H4 (cell line): ENCODE results near the gene CACNA1E. TPM values are rescaled to one million over a fixed set of nuclear protein-coding genes. Genes with fewer than 3 reads are reported as not detected.

Source experiments
- DNase-seq: peaks from one replicate; pipeline ENCODE4 v3.0.0-alpha.2; 2015; ENCODE audit warnings: low spot score
- total RNA-seq: library from RNA; depleted of rRNA; stranded (reverse); fragments of >200 nt; shearing (Covaris generic); gene quantifications from 2 replicates; pipeline ENCODE4 v1.2.3, GENCODE V29; 2014

Gene CACNA1E
- total RNA-seq, 1 experiment from 2014 or later = 0.10 TPM

DNA sequence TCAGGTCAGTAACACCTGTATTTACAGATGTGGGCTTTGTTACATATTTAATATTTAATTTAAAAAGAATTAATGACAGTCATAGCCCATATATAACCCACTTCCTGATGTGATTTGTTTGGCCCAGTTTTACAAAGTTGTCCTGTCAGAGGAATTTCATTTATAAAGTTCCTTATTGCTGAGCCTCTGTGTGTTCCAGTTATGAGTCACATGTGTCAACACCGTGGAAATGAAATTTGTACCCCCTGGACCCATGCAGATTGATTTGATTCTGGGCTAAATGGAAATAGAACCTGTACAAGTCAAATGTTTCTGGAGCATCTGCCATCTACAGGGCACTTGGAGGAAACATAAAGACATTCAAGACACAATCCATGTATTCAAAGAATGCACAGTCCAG lies 149.2 kb downstream of the CACNA1E start:
- no peak for DNase-seq

- DNase-seq = no peak
Observed at GRCh38 chr1:181632960-181633359, 149.6 kb downstream of the CACNA1E start.

DNA sequence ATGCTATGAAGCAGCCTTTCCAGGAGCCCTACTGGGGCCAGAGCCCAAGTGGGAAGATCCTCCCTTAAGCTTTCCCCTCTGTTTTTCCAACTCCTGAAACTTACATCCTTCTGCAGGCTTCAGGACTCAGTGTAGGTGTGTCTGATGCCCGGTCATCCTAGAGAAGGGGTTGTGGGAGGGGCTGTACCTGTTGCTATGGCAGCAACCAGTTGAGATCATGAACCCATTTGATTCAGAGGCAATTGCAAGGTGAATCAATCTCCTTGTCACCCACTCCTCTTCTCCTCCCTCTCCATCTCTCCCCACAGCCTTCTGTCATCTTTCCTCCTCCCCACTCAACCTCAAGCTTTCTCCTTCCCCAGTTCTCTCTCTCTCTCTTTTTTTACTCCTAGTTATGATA lies 151.8 kb downstream of the CACNA1E start:
- no peak for DNase-seq

GRCh38 chr1:181637998-181638397 lies 154.7 kb downstream of the CACNA1E start:
- no peak for DNase-seq

DNA sequence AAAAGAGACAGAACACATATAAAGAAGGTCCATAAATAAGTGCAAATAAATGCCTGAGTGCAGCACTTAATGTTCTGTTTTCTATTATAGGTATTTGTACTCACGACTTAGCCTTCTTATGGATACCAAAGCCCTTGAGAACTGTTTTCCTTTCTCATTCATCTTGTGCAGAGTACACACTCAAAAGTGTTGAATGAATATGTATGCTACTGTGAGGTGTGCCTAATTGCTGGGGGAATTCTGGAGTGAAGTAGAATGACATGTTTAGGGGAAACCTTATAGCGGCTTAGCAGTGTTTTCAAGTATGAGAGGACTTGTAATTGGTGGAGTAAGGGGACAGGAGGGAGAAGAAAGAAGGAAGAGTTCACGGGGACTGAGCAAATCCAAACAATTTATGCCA lies 157.6 kb downstream of the CACNA1E start:
- DNase-seq = no peak

DNA sequence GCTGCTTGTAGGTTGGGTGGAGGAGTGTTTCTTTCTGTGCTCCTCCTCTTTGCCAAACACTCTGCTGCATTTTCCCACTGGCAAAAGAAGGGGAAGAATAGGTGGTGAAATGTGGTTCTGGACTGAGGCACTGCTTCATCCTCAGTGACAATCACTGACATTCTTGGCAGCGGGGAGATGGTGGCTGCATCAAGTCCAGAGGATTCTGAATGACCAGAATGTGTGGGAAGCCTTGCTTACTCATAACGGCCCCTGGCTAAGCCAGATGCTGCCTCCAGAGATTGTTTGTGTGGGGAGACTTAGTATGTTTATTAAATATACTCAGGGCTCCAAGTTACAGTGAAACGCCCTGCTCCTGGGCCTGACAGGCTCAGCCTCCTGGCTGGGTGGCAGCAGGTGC lies 160.3 kb downstream of the CACNA1E start:
- no peak for DNase-seq

GRCh38 chr1:181645171-181645570 lies 161.9 kb downstream of the CACNA1E start:
- DNase-seq = no peak

GRCh38 chr1:181646710-181647109 lies 163.4 kb downstream of the CACNA1E start:
- no peak for DNase-seq

- no peak for DNase-seq
Observed at GRCh38 chr1:181647314-181648035, 164.2 kb downstream of the CACNA1E start.

DNA sequence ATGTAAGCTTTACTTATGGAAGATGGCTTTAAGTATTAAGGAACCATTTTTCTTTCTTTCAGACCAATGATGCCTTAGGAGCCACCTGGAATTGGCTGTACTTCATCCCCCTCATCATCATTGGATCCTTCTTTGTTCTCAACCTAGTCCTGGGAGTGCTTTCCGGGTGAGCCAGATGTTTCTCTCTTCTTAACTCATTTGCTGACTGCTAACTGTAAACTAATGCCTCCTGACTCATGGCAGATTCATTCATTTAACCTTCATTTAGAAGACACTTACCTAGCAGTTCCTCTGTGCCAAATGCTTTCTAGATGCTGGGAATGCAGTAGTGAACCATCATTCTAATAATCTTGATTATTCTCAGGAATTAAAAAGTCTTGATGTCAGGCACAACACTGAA lies 168.0 kb downstream of the CACNA1E start:
- no peak for DNase-seq

DNA sequence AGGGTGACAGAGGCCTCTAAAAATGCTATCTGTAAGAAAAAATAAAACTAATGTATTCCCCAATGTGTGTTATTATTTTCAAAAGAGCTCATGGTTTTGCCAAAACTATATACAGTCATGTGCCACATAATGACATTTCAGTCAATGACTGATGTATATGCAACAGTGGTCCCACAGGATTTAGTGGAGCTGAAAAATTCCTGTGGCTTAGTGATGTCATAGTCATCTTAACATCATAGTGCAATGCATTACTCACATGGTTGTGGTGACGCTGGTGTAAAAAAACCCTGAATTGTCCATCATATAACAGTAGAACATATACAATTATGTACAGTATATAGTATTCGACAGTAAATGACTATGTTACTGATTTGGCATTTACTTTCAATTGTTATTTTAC lies 172.4 kb downstream of the CACNA1E start:
- DNase-seq = no peak

GRCh38 chr1:181656491-181656890 lies 173.2 kb downstream of the CACNA1E start:
- no peak for DNase-seq

DNA sequence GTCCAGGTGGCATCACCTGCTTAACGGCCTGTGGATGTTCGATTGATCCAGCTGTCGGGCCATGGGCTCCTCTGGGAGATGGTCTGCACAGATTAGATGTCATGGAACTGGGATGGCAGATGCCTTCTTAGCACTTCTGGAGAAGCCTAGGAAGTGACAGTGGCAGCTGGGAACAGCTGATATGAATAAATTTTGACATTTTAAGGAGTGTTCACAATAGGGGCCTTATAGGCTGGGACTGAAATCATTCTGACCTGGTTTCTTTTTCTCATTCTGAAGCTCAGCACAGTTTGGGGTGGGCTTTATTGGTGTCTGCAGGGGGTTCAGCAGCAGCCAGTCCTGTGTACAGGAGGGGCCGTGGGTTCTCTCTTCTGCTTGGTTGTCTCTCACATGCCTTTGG lies 175.3 kb downstream of the CACNA1E start:
- no peak for DNase-seq

- no peak for DNase-seq
Observed at GRCh38 chr1:181659321-181659957, 176.1 kb downstream of the CACNA1E start.

DNA sequence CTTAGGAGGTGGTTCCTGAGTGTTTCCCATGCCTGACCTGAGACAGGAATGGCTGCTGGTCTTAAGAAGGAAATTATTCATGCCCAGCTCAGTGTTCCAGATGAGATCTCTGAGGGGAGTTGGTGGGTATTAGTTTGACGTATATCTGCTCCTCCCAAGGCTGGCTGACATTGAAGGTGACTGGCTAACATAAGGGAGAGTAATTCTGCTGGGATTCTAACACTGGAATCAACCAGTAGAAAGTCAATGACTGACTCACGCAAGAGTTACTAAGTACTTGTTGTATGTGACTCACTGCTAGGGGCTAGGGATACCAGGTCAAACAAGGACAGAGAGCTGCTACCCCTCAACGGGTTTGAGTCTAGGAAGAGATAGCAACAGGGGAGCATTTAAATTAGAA lies 177.3 kb downstream of the CACNA1E start:
- DNase-seq = no peak

GRCh38 chr1:181661569-181661968 lies 178.3 kb downstream of the CACNA1E start:
- no peak for DNase-seq

GRCh38 chr1:181662606-181663005 lies 179.3 kb downstream of the CACNA1E start:
- no peak for DNase-seq

- no peak for DNase-seq
Observed at GRCh38 chr1:181664543-181664942, 181.2 kb downstream of the CACNA1E start.

DNA sequence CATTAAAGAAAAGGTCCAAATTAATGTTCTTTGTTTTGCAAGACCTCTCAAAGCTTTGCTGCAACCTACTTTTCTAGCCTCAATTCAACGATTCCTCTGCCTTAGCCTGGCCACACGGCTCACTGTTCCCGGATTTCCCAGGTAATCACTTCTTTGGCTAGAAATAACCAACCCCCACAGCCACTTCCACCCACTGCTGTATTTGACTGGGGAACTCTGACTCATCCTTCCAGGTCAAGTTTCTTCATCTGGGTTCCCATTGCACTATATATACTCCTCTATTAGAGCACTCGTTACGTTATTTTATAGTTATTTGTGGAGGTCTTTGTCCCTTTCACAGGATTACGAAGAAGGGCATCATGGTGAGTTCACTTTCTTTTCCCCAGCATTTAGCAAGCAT lies 185.9 kb downstream of the CACNA1E start:
- DNase-seq = no peak

DNA sequence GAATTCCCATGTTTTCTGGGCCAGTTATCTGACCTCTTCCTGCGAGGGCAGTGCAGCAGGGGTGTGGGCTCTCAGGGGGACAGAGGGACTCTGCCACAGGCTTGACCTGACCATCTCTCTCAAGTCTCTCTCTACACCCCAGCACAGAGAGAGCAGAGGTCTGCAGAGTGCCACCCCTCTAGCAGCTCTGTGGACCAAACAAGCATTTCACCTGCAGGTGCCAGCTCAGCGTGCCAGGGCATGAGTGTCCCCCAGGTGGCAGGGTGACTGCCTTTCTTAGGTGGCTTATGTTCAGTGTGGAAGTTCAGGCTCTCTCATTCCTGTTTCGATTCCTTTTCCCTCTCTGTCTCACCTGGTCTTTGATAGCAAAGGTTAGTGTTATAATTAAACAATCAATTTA lies 191.3 kb downstream of the CACNA1E start:
- no peak for DNase-seq

GRCh38 chr1:181675091-181675917 lies 192.0 kb downstream of the CACNA1E start:
- DNase-seq = no peak

GRCh38 chr1:181675918-181676190 lies 192.5 kb downstream of the CACNA1E start:
- DNase-seq = no peak

DNA sequence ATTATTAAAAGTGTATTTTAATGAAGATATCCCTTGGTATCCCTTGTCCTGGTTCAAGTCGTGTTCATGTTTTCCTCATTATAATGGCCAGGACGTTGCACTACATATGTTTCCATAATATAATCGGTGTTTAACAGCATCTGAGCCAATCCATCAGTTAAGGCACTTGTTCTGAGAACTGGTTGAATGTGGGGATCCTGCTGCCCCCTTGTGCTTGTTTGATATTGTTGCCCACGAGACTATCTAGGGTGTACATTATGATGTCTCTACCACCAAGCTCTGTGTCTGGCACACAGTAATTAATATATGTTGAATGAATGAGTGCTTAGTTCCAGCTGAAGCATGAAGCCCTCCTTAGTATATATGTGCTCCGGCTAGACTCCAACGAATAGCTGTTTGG lies 193.0 kb downstream of the CACNA1E start:
- no peak for DNase-seq
